NCI-H1417 (cell line): ENCODE measurements around the gene RPGR.

ENCODE experiments used
- DNase-seq, 3 experiments: peaks; one replicate each; lab custom pipeline; 2025; lab: John Stamatoyannopoulos, UW

RPGR gene, protein sequence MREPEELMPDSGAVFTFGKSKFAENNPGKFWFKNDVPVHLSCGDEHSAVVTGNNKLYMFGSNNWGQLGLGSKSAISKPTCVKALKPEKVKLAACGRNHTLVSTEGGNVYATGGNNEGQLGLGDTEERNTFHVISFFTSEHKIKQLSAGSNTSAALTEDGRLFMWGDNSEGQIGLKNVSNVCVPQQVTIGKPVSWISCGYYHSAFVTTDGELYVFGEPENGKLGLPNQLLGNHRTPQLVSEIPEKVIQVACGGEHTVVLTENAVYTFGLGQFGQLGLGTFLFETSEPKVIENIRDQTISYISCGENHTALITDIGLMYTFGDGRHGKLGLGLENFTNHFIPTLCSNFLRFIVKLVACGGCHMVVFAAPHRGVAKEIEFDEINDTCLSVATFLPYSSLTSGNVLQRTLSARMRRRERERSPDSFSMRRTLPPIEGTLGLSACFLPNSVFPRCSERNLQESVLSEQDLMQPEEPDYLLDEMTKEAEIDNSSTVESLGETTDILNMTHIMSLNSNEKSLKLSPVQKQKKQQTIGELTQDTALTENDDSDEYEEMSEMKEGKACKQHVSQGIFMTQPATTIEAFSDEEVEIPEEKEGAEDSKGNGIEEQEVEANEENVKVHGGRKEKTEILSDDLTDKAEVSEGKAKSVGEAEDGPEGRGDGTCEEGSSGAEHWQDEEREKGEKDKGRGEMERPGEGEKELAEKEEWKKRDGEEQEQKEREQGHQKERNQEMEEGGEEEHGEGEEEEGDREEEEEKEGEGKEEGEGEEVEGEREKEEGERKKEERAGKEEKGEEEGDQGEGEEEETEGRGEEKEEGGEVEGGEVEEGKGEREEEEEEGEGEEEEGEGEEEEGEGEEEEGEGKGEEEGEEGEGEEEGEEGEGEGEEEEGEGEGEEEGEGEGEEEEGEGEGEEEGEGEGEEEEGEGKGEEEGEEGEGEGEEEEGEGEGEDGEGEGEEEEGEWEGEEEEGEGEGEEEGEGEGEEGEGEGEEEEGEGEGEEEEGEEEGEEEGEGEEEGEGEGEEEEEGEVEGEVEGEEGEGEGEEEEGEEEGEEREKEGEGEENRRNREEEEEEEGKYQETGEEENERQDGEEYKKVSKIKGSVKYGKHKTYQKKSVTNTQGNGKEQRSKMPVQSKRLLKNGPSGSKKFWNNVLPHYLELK

DNA sequence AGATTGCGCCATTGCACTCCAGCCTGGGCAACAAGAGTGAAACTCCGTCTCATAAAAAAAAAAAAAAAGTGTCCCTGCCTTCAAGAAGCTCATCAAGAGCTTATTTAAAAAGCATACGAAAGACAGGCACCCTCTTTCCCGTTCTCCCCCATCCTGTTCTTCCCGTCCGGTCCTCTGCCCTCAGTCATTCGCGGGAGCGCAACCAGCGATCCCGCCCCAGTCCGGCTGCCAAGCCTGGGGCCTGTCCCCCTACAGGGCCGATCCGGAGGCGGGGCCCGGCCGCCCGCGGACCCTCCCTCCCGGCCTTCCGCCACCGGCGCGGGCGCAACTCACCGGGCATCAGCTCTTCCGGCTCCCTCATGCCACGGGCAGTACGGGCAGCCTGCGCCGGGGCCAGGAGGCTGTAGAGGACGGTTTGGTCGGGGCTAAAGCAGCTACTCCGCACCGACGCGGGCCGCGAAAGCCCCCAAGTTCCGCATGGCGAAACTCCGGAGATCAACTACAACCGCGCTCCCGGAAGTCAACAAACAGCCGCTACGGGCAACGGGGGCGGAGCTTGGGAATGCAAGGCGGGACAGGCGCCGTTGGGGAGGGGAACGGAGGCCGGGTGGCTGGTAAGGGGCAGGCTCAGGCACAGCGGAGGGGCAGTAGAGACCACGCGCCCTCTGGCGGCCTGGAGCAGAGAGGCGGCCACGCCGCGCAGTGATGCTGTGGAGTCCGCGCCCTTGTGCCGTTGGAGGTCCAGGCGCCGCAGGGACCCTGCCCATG is at the start of gene RPGR:
Gene RPGR (minus strand): TSS at position 503 of the 768 bp plus-strand sequence. CDS start 142 bp downstream, at position 361.
- DNase-seq, result peak; percentile 71 to 97 (median 95)

GRCh38 chrX:38376747-38377146 is 49.4 kb upstream of the RPGR start:
- peak in 1 of 3 experiments; percentile 52 for DNase-seq

DNA sequence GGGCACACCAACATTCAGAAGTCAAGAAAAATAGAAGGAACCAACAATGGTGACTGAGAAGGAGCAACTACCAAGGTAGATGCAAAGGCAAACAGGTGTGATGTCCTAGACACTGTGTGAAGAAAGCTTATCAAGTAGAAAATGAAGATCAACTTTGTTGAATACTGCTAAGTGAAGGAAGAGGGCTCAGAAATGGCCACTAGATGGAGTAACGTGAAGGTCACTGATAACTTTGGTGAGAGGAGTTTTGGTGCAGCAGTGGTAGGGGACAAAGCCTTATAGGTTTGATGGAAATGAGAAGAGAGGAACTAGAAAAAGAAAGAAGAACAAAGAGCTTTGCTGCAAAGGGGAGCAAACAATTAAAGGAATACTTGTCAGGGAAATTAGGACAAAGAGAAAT is 48.6 kb upstream of the RPGR start:
- peak in 1 of 3 experiments; percentile 0 for DNase-seq

GRCh38 chrX:38374431-38374830 is 47.1 kb upstream of the RPGR start:
- no peak for DNase-seq

DNA sequence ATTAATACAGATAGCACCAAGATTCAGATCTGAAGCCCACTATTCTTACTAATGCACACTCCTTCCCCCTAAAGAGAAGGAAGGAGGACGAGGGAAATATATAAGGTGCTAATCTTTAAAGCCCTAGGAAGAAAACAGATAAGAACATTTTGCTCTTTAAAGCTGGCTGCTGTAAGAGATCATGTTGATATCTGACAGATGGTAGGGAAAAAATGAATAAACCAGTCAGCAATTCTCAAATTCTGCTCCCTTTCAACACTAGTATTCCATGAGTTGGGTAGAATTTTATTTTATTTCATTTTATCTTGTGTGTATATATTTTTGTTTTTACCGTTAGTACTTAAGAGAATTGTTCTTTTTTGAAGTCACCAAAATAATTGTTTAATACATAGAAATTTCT is 44.3 kb upstream of the RPGR start:
- DNase-seq, result peak in 1 of 3 experiments; percentile 64

GRCh38 chrX:38368774-38369173 is 41.5 kb upstream of the RPGR start:
- DNase-seq, result no peak

DNA sequence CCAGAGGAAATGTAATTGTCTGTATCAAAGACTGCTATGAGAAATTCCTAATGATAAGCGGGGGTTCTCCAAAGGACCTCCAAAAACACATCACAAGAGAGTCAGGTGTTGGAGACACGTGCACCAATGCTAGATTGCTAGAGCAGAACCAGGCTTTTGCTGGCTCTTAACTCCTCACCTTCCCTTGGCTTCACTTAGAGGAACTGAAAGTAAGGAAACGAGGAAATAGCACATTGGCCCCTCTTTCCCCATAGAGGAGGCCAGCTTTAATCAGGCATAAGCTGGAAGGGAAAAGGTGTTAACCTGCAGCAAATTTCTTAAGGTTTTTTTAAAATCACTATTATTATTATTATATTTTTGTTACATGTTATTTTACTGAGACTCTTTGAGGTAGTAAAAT is 38.6 kb upstream of the RPGR start:
- no peak for DNase-seq

GRCh38 chrX:38363046-38363445 is 35.7 kb upstream of the RPGR start:
- no peak for DNase-seq

DNA sequence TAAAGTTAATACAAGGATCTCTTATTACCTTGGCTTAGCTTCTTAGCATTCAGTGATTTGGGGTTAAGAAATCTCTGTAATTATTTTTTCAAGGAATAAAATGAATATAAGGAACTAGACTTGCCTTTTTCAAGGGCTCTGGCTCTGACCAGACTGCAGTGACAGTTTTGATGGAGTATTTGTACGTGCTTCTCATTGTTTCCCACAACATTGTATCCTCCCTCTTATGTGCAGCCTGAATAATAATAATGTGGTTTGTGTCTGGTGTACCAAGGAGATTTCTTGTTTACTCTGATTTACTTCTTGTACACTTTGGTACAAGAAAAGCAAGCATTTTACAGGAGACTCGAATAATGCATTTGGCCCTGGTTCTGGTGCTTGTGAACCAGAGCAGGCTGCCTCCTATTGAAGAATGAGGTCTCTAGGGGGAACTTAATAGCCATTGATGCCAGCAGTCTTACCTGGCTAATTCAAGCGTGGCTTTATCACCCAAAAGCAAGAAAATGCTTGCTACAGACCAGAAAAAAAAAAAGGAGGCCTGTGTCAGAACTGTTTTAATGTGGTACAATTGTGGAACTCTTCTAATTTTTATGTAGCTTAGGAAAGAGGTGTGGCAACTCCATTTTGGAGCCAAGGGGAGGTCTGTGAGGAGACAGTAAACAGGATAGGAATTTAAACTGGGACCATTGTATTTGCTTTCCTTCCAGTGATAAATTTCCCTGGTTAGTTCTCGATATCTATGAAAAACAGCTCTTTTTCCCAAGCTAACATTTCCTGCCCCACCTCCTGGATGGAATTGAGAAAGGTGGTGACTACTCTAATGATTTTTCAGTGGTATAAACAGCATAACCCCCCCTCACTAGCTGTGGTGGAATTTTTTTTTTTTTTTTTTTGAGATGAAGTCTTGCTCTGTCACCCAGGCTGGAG is 30.7 kb upstream of the RPGR start:
- peak in 1 of 3 experiments; percentile 31 for DNase-seq

GRCh38 chrX:38356401-38356800 is 29.1 kb upstream of the RPGR start:
- no peak for DNase-seq

- DNase-seq, result no peak
These were observed 25.1 kb upstream of the RPGR start, which contains the start of gene OTC for GRCh38 chrX:38352362-38352761. TSS of gene OTC (plus strand) at chrX:38352604. CDS start at chrX:38352697, 93 bp downstream.

- no peak for DNase-seq
These were observed 24.0 kb upstream of the RPGR start for GRCh38 chrX:38351346-38351745.

DNA sequence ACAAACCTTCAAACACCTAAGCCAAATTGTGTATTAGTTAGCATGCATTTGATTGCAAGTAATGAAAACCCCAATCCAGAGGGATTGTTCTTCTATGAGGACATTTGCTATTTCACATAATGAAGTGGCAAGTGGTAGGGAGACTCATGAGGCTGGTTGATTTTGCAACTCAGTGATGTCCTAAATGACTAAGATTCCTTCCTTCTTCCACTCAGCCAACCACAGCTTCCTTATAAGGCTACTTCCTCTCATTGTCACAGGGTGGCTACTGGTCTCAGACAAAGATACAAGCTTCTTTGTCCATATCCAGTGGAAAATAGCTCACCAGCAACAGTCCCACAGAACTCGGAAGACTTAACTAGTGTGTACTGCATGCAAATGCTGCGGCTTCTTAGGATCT is 19.8 kb upstream of the RPGR start:
- no peak for DNase-seq

DNA sequence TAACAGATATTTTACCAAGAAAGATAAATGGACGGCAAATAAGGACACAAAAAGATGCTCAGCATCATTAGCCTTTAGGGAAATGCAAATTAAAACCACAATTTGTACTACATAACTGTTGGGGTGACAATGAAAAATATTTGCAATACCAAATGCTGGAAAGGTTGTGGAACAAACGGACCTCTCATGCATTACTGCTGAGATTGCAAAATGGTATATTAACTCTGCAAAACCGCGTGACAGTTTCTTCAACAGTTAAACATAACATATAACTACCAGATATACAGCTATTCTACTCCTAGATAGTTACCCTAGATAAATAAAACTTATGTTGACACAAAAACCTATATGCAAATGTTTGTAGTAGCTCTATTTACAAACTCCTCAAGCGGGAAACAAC is 18.8 kb upstream of the RPGR start:
- no peak for DNase-seq

GRCh38 chrX:38342853-38343778 is 15.8 kb upstream of the RPGR start:
- no peak for DNase-seq

DNA sequence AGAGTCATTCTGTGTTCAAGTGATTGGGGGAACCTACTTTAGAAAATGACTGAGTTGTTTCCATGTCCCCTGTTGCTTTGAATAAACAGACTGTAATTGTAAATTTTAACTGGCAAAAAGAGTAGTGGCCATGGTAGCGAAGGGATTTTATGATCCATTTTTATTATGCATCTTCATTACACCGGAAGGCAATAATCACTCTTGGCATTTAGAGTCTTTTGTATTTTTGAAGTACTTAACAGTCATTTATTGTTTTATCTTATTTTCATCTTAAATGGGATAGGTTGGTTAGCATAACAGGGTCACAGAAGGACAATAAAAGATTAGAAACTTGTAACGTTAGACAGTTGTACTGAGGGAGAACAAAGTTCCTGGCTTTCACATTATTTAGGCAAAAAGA is 14.1 kb upstream of the RPGR start:
- DNase-seq, result peak in 2 of 3 experiments; percentile 3 to 50

DNA sequence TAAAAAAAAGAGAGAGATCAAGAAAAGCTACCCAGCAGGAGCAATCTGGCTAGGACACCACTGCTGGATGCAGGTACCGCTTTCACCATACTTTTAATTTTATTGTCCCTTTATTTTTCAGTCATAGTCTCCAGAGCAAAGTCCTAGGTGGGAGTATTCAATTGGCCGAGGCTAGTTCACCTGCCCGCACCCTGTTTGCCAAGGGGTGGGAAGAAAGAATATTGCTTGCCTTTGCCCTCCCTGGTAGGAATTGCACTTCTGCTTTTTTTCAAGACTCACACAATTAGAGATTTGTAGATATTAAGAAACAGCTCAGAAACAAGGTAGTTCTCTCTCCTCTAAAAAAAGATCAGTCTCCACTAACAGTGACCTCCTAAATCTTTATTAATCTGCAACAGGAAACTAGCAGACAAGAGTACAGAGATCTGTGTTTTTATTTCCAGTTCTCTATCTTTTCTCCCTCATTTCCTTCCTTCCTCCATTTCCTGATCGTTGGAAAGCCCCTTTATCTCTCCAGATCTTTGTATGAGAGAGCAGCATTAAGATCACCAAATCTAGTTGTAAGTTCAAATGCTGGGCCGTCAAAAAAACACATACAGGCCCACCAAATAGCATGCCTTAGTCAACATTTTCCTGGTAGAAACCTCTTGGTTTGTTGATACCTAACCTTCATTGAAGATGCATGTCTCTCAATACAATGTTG is 9.4 kb upstream of the RPGR start:
- DNase-seq, result no peak

DNA sequence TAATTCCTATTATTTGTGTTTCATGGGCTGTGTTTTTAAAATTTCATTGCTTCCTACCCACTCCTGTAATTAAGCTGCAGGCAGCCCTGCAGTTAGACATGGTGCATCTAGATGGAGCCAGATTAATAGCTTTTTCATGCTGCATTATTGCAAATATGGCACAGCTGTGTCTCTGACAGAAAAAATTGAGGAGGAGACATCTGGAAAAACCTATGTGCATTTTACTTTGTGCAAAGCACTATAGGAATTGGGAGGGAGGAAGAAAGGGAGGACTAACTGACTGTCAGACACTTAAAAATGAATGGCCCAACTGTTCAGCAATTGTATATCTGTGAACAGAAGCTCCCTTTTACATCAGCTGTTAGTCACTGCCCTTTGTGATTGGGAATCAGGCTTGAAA is 8.1 kb upstream of the RPGR start:
- DNase-seq, result peak in 2 of 3 experiments; percentile 8 to 62

DNA sequence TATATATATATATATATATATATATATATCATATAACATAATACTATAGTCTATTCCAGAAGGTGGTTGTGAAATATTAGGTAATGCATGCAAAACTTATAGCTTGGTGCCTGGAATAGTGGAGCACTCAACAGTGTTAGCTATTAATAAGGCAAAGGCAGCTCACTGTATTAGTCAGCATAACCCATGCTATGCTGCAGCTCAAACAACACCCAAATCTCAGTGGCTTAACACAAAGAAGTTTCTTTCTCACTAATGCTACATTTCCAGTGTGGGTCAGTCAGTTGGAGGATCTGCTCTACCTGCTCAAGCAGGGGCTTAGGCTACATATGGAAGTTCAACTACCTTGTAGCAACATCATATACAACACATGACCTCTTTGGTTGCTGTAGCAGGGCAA is 5.2 kb upstream of the RPGR start:
- no peak for DNase-seq
